ELF-1 (cell line): Measurements from ENCODE around the gene DENND2D.

Experiments used
- DNase-seq: peaks from one replicate; pipeline ENCODE4 v3.0.0-alpha.2; 2016; ENCODE audit warnings: low read depth, low spot score

The DENND2D gene, protein sequence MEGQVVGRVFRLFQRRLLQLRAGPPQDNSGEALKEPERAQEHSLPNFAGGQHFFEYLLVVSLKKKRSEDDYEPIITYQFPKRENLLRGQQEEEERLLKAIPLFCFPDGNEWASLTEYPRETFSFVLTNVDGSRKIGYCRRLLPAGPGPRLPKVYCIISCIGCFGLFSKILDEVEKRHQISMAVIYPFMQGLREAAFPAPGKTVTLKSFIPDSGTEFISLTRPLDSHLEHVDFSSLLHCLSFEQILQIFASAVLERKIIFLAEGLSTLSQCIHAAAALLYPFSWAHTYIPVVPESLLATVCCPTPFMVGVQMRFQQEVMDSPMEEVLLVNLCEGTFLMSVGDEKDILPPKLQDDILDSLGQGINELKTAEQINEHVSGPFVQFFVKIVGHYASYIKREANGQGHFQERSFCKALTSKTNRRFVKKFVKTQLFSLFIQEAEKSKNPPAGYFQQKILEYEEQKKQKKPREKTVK

DNA sequence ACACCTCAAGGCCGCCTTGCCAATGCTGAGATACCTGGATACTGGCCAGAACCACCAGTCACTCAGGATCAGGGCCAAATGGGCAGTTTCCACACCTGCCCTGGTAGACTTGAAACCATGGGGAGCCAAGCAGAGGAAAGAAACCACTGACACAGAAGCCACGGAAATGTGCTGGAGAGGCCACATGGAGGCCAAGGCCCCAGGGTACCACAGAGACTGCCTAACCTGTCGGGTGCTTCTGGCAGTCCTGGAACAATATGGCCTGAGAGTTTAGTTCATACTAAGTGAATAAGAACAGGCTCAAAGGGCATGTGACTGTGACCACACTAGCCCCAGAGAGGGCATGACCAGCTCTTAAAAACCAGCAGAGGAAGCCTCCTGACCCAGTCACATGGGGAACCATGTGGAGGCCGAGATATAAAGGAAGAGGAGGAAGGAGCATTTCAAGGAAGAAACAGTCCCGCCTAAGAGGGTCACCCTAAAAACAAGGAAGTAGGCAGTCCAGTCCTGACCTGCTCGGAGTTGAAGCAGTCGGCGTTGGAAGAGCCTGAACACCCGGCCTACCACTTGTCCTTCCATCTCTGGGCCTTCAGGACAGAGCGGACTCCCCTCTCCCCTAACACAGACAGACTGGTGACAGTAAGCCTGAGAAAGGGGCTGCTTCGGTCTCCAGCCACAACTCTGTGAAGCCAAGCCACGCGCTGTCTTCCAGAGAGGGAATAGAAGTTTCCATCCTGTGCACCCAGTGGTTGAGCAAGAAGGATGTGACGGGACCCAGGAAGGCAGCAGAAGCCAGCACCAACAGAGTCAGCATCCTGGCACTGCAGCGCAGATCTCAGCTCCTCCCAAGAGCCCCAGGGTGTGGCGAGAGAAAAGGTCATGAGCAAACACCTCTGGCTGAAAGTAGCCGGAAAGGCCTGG lies at the start of gene DENND2D:
Gene DENND2D (minus strand): TSS at position 766 of the 921 bp plus-strand sequence. CDS start 187 bp downstream, at position 579.
- DNase-seq = no peak

DNA sequence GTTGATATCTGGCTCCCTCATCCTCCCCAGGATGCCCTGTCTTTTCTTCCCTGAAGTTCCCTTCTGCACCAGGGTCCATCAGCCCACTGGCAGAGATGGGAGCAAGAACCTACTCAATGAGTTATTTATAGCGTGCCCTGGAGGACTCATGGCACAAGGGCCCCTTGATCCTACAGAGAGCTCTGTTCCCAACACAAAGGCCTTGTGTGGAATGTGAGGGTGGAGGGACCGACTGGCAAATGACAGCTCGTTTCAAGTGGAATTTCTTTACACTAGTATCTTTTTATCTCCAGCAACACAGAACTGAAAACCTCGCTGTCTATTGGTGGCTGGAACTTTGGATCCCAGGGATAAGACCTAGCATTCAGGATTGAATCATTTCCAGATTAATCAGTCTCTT lies 49.5 kb upstream of the DENND2D start:
- DNase-seq = peak; percentile 45

DNA sequence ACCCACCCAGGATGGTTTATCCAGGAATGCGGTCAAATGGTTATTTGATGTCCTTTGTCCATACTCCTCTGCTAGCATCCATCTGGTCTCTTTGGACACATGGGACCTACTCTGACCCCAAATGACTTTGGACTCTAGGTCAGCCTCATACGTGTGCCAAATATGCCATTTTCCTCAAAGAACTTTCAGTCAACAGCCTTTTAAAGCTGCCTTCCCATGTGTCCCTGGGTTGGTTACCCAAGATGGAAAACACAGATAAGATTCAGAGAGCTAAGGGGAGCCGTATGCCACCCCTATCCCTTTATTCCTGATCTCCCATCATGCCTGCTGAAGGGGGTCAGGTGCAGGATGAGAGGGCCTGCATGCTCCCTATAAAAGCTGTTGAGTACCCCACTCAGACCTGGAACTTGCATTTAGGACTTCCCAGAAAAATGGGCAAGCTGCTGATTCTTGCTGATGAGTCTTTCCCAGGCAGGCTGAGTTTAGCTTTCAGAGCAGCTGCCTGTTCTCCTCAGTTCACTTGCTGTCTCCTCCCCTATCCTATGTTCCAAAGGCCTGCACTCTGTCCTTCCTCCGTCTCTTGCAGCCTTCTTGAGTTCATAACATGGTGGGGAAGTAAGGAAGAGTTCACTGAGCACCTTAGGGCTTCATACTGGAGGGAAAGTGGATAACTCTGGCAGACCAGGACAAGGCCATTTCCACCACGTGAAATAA lies 46.8 kb upstream of the DENND2D start:
- DNase-seq = no peak

DNA sequence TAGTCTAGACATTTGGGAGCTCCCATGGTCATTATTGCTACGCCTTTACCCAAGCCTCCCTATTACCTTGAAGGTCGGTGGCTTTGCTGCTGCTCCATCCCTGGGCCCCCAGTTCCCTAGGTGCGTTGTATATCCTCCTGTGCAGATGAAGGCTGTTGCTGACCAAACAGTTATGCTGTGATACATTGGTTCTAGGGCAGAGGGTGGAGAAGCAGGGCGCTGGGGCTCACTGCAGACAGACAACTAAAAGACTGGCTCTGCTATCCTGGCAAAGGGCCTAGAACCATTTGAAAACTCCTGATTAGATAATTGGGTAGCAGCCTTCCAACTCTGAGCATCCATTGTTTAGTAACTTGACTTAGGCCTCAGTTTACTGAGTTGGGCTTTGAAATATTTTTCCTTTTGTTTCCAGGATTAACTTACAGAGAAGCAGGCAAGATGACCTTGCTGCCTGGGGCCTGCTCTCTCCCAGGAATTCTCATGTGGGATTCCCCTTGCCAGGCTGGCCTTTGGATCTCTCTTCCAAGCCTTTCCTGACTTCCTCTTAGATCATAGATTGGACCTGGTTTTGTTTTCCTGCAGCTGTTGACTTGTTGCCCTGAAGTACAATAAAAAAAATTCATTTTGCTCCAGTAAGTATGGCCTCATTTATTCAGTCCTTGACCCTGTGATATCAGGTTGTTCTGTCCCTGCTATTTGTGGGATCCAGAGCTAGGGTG lies 42.5 kb upstream of the DENND2D start:
- DNase-seq = no peak

DNA sequence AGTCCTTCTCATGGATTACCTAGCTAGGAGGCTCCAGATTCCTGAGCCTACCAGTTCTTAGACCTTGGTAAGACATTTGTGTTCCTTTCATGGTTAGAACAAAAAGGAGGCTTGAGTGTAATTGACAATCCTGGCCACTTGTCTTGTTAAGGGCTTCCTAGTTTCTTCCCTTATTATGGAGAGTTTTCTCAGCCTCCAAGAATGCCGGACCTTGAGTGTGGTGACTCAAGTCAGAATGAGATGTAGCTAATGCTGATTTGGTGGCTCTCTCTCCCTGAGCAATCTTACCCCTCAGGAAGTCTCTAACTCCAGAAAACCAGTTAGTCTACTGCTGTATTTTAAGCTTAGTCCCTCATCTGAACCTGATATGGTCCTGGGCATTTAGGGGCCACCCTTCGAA lies 41.4 kb upstream of the DENND2D start:
- DNase-seq = no peak

DNA sequence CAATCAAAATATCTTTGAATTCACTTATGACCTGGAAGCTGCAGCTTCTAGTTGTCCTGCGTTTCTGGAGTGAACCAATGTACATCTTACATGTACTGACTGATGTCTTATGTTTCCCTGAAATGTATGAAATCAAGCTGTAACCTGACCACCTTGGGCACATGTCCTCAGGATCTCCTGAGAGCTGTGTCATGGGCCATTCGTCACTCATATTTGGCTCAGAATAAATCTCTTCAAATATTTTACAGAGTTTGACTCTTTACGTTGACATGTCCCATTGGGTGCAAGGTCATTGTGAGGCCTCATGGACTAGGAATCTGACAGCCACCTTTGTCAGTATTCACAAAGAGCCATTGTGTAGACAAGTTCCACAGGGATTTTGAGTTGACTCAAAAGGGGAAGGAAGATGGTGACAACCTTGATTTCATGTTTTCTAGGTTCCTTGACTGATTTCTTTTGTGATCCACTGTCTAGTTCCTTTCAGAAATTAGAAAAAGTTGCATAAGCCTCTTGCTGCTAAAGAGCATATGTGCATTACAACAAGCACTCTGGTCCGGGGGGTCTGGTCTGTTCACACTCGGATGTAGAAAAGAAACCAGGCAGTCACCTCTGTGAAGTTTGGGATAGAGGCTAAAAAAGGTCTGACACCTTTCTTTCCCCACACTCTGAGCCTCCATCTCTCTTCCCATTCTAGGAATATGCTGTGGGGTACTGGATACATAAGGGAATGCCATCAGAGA lies 37.8 kb upstream of the DENND2D start:
- DNase-seq = no peak

DNA sequence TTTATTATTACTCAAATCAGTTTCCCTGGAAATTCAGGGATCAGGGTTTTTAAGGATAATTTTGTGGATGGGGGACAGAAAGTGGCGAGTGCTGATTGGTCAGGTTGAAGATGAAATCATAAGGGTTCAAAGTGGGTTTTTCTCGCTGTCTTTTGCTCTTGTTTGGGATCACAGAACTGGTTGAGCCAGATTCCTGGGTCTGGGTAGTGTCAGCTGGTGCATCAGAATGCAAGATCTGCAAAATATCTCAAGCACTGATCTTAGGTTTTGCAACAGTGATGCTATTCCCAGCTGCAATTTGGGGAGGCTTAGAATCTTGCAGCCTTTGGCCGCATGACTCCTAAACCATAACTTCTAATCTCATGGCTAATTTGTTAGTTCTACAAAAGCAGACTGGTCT lies 36.4 kb upstream of the DENND2D start:
- DNase-seq = peak; percentile 72

DNA sequence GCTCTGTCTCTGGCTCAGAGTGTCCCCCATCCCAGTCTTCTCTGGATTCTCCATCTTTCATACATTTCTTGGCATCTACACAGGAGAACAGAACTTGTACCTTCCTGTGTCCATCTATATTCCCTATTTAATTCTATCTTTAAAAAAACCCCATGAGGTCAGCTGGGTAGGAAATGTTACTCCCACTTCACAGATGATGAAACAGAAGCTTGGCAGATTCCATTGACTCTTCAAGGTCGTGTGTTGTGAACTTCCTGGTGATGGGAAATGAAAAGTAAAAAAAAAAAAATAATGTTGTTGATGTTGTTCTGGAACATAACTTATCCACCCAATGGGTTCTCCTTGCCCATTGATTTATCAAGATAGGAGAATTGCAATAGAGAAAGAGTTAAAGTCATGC lies 35.9 kb upstream of the DENND2D start:
- DNase-seq = no peak

DNA sequence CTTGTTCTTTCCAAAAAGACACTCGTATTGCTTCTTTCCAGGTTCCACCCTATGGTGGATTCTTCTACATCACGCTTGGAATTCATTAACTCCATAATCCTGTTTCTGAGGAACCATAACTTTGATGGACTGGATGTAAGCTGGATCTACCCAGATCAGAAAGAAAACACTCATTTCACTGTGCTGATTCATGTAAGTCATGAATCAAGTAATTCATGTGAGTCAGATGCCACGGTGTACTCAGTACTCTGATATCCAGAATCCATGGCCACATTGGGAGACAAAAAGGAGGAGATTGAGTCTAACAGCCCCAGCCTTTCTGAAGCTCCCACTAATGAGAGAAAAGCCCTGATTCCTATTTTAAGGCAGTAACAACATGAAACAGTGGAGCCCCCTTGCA lies 34.4 kb upstream of the DENND2D start:
- no peak for DNase-seq

DNA sequence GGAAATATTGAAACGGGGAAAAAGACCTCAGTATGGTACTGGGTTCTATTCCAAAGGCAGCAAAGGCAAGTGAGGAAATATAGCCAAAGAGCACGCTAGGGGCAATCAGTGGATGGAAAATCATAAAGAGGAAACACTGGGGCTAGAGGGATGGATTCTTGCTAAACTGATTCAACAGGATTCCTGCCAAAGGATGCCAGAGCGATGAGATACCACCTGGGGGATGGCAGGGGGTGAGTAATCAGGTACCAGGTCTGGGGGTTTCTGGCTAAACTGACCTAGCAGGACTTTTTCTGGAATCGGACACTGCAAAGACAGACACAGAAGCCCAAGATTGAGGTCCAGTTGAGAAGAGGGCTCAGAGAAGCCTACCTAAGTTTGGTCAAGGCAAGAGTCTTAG lies 33.8 kb upstream of the DENND2D start:
- no peak for DNase-seq

DNA sequence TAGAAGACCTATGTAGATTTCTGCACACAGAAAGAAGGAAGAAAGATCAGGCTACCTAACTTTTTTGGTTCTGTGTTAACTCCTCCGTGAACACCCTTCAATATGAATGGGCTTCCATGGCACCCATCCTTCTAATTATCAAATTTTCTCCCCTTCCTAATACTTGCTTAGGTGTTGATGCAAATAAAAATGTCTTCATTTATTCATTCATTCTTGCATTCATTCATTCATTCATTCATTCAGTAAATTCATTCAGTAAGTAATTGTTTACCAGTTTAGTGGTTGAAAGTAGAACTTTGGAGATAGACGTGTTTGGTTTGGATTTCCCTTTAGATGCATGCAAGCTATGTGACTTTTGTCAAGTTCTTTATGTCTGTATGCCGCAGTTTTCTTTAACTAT lies 31.7 kb upstream of the DENND2D start:
- DNase-seq = no peak

DNA sequence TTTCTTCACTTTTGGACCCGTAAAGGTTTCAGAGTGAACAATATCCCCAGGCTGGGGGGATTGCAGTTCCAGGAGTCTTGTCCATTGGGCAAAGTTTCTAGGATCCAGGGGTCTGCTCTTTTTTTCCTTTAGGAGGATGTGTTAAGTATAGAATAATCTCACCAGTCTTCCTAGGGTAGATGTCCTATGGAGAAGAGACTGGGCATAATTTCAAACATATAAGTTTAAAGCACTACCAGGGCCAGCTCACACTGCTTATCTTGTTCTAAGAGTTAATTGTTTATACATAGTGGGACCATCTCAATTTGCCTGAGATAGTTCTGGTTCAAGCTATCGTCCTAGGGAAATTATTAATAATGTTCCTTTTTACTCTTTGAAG lies 28.3 kb upstream of the DENND2D start:
- no peak for DNase-seq

DNA sequence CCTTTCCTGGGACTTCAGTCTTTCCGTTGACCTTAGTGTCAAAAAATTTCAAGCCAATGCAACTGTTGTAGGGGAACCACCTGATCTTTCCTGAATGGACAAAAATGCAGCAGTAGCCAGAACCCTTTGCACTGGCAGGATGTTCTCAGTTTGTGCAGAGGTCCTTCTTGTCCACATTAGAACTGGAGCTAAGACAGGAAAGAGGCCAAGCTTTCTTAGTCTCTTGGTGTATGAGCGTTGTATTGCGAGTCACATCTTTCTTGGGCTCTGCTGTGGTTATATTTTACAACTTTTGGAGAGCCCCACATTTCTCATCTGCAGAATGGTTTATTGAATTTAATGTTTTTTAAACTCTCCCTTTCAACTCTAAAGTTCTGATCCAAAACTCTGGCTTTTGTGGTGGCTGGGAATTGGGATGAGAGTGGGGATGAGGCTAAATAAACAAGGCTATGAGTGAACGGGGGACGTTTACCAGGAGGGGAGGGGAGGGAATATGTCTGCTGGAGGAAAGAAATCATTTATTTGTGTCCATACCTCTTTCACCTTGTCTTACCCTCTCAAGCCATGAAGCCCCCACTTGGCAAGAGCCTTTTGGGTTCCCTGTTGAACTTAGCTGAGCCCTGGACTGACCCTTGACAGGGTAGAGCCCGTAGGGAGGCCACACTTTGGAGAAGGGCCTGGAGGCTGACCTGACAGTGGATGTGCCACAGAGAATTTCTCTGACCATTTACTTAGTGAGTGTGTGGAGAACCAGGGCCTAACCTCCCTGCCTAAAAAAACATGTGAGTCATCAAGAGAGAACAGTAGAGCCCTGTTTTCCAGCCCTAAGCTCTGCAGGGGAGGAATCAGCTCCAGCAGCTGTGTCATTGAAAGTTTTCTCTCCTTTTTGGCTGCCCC lies 27.7 kb upstream of the DENND2D start:
- DNase-seq = no peak

DNA sequence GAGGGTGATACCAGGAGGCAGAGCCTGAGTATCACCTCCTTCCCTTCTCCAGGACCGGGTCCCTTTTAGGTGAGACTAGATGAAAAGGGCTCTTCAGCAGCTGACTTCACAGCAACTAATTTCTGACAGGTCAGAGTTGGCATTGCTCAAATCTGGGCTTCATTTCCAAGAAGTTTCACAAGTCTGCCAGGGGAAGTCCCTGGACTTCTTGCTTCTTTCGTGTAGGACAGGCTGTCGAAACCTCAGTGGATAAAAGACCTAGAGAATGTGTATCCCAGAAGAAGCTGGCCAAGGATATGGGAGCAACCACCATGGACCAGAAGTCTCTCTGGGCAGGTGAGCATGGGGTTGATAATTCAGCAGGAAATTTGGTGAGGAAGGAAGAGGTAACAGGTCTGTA lies 27.0 kb upstream of the DENND2D start, which contains the start of gene CHI3L2:
Gene CHI3L2 (plus strand): TSS at position 280 of the 400 bp plus-strand sequence. CDS start 17 bp downstream, at position 297.
- no peak for DNase-seq

DNA sequence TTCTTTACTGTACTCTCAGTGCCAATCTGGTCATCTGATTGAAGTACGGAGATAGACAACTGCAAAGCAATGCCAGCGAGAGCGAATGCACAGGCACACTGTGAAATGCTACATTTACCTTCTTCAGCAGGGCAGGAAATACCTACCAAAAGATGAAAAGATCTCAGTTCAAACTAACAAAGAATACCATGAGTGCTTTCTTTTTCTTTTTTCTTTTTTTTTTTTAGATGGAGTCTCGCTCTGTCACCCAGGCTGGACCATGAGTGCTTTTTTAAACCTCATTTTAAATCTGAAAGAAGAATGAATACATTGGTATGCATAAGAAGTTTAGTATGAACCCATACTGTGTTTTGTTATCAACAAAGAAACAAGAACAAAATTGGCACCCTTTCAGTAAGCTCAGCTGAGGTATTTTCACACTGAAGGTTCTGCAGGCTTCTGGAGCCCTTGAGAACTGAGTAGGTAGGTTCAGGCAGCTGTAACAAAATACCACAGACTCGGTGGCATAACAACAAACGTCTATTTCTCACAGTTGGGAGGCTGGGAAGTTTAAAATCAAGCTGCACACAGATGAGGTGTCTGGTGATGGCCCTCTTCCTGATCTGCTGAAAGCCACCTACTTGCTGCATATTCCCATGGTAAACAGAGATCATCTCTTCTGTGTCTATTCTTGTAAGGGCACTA lies 25.4 kb upstream of the DENND2D start:
- no peak for DNase-seq

DNA sequence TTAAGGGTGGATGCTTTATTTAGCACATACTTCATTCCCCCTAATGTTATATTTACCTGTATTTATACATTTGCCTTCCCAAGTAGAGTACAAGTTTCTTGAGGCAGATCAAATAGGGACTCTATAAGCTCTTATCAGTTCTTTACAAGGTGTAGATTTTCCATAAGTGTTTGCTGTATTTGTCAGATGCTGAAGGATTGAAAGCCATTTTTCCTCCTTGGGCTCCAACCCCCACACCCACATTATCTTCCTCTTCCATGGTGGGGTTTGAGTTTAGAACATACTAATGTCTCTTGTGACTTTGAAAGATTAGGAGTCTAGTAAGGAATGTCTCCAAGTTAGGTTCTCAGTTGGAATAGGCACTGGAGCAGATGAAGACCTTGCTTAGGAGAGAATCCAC lies 24.6 kb upstream of the DENND2D start:
- no peak for DNase-seq

DNA sequence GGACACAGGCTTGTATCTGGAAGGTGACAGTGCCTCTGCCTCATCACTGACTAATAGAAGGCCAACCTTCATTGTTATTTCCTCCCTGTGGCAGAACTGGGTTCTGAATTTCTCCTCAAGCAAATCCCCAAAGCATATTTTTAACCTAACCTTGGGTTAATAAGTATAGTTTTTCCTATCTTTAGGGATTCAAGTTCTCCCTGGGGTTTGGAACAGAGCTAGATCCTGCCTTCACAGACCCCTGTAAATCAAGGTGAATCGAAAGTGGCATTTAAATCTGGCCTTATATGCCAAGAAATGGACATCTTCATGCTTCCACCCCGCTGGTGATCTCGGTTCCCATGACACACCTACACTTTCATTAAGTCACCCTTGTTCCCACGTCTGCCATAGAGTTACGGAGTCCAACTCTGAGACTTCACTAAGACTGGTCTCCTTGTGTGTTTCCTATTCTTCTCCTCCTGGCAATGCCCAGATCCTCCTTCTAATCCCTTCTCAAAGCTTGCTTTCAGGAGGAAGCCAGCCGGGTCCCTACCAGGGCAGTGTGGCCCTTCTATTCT lies 22.8 kb upstream of the DENND2D start:
- no peak for DNase-seq

DNA sequence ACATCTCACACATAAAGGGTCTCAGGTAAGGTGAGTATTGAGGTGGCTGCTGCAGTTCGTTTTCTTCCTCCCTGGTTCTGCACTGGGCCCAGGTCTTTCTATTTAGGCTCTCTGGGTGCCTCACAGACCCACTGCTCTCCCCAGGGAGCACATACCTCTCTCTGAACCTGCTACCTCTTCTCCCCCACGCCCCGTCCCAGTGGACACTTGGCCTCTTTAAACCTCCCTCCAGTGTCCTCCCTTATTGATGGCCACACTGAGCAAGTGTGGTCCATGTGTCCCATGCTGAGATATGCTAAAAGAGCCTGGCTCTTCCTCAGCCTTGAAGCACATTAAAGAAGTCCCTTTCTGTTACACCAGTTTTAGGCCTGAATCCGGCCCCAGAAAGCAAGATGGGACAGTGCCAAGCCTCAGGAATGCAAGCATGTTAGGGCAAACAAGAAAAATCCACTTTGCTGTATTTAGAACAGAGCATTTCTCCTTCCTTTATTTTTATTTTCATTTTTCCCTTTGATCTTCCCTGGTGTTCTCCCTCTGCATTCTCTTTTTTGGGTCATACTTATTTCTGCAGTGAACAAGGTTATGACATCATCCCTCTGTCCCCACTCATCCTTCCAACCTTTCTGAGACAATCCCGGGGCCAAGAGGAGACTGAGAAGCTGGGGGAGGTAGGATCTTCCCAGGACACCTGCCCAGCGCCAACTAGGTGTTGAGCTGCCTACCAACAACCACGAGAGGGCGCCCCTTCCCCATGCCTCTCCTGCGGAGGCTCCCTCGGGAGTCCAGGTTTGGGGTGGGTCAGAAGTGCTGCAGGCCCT lies 22.1 kb upstream of the DENND2D start:
- DNase-seq = peak; percentile 90
